Measurements from ENCODE around the gene STAT2. TPM values are rescaled to one million over a fixed set of nuclear protein-coding genes. Genes with fewer than 3 reads are reported as not detected.

Gene STAT2
- total and polyA plus RNA-seq, 9 of the 15 experiments (the other 6 are each of a cell fraction or from before 2014, with no cell fraction given), result 15.5 to 46.9 (median 40.1) TPM

- no peak for TF ChIP-seq ZC3H11A (IDR thresholded peaks at IDR 0.05; ENCODE audit: low read depth, low read length)
- no peak for TF ChIP-seq HOMEZ (CRISPR knock-in tag; IDR thresholded peaks at IDR 0.05)
- TF ChIP-seq ZMIZ1 (IDR thresholded peaks at IDR 0.05; ENCODE audit: low read depth in 2 of 2, low read length in 2 of 2), result peak in 1 of 2 experiments; percentile 69; a peak in 1 of 4 replicates
- TF ChIP-seq DMBX1 (CRISPR knock-in tag; IDR thresholded peaks at IDR 0.05; ENCODE audit: borderline replicate concordance), result peak; percentile 71
- TF ChIP-seq CREB1 (IDR thresholded peaks at IDR 0.05), result no peak
- no peak for TF ChIP-seq CREB1 (CRISPR knock-in tag; IDR thresholded peaks at IDR 0.05)
- peak; percentile 52; the same call in 1 of the 2 replicates for TF ChIP-seq RB1 (IDR thresholded peaks at IDR 0.05; ENCODE audit: low read depth)
- no peak for TF ChIP-seq ZBTB11 (CRISPR knock-in tag; IDR thresholded peaks at IDR 0.05)
- TF ChIP-seq MXI1 (IDR thresholded peaks at IDR 0.05; ENCODE audit: low read depth, low read length), result no peak
- TF ChIP-seq ZNF695 (CRISPR knock-in tag; IDR thresholded peaks at IDR 0.05), result no peak
- no peak for TF ChIP-seq SUPT5H (IDR thresholded peaks at IDR 0.05)
- no peak for TF ChIP-seq ZNF274 (IDR thresholded peaks at IDR 0.05; ENCODE audit: borderline replicate concordance, low read depth, low read length)
- TF ChIP-seq ZNF766 (CRISPR knock-in tag; conservative IDR thresholded peaks at IDR 0.05), result no peak
- TF ChIP-seq ZNF592 (IDR thresholded peaks at IDR 0.05), result peak; percentile 84
These were observed 17.5 kb upstream of the STAT2 start (continued) for GRCh38 chr12:56377310-56377988.

All from K562 (cell line).